K562 (cell line): ENCODE data around the gene ITGB5. TPM values are rescaled to one million over a fixed set of nuclear protein-coding genes. Genes with fewer than 3 reads are reported as not detected.

Experiments used
- ATAC-seq: fragments of 200-7000 bp; cut with Tn5 transposase; 3 replicates; pipeline ENCODE4 v1.9.1; 2020; ENCODE audit warnings: moderate library complexity
- BruUV-seq: library from RNA; stranded (reverse); fragments of 400-500 nt; replicated peaks from 2 replicates; lab custom pipeline; 2021; lab: Mats Ljungman, UMichigan
- CTCF ChIA-PET: fragments of 300-600 bp; formaldehyde crosslinking; extraction: SDS; loops from one replicate; lab custom pipeline; 2021; ENCODE audit warnings: low intra/inter-chr PET ratio; lab: Yijun Ruan, JAX
- POLR2A ChIA-PET: fragments of 300-600, 350-650 bp; sonication (Branson Sonifier 250); formaldehyde crosslinking; extraction: SDS; loops from one replicate; lab custom pipeline; 2021; ENCODE audit warnings: antibody characterized with exemption, inconsistent platforms; lab: Yijun Ruan, JAX
- DNase-seq, 4 experiments: peaks; one replicate each; pipeline versions ENCODE4 v3.0.0 to v3.0.0-alpha.2; 2011 to 2018; ENCODE audit warnings: low spot score in 3 of 4, mixed read lengths in 3 of 4; ENCODE audit errors: extremely low read depth in 1 of 4
- FAIRE-seq: peaks from 2 replicates; lab custom pipeline; 2011; peaks lifted over from hg19 to GRCh38; lab: Jason Lieb, UNC
- H2AFZ ChIP-seq: 2 replicates; pipeline ENCODE4 v1.6.0; 2011; ENCODE audit warnings: low read depth, low read length, control low read depth, inconsistent platforms
- H3K27ac ChIP-seq: fragments of 200-600 bp; 3 replicates; pipeline ENCODE4 v1.8.0; 2011; ENCODE audit warnings: low read depth, mild to moderate bottlenecking, control low read depth, inconsistent platforms, low read length, moderate library complexity, mixed read lengths; ENCODE audit errors: extremely low read depth
- H3K27me3 ChIP-seq, 2 experiments: fragments of 300-600 bp in 1 of 2; 2 replicates in 1 of 2; 3 replicates in 1 of 2; pipeline versions ENCODE4 v1.6.0 to v1.8.0; 2011; ENCODE audit warnings: inconsistent platforms in 2 of 2, low read length in 2 of 2, mild to moderate bottlenecking in 1 of 2, mixed read lengths in 1 of 2, moderate library complexity in 1 of 2; ENCODE audit not compliant: control insufficient read depth in 2 of 2, insufficient read depth in 2 of 2
- H3K36me3 ChIP-seq: fragments of 300-600 bp; 3 replicates; pipeline ENCODE4 v1.8.0; 2011; ENCODE audit warnings: mild to moderate bottlenecking, low read length, inconsistent platforms; ENCODE audit not compliant: control insufficient read depth, insufficient read depth
- H3K4me1 ChIP-seq, 2 experiments: fragments of 200-600 bp in 1 of 2; replicated peaks in 1 of 2; 2 replicates in 1 of 2; 3 replicates in 1 of 2; pipeline versions ENCODE4 v1.5.1 to v1.8.0; 2011; ENCODE audit warnings: inconsistent platforms in 2 of 2, low read length in 2 of 2, mild to moderate bottlenecking in 1 of 2, mixed read lengths in 1 of 2, moderate library complexity in 1 of 2; ENCODE audit not compliant: control insufficient read depth in 2 of 2, insufficient read depth in 2 of 2
- H3K4me2 ChIP-seq: 2 replicates; pipeline ENCODE4 v1.6.1; 2011; ENCODE audit warnings: low read length, control low read depth, inconsistent platforms, mixed read lengths; ENCODE audit not compliant: insufficient read depth
- H3K4me3 ChIP-seq: fragments of 200-600 bp; sonication (generic), shearing (Covaris generic); 2 replicates; pipeline ENCODE4 v1.5.1; 2016; ENCODE audit warnings: control low read depth, inconsistent platforms
- H3K79me2 ChIP-seq: fragments of 200-600 bp; 3 replicates; pipeline ENCODE4 v1.8.0; 2011; ENCODE audit warnings: low read length, inconsistent platforms; ENCODE audit not compliant: control insufficient read depth, insufficient read depth
- H3K9ac ChIP-seq, 2 experiments: 2 replicates each; pipeline versions ENCODE4 v1.6.0 to v1.6.1; 2011; ENCODE audit warnings: low read depth in 2 of 2, low read length in 2 of 2, control low read depth in 1 of 2, inconsistent platforms in 1 of 2, mild to moderate bottlenecking in 1 of 2, mixed read lengths in 1 of 2; ENCODE audit not compliant: insufficient read depth in 1 of 2
- H3K9me1 ChIP-seq: one replicate; pipeline ENCODE4 v1.6.0; 2011; ENCODE audit warnings: inconsistent platforms, mild to moderate bottlenecking, low read length, moderate library complexity; ENCODE audit not compliant: control insufficient read depth, insufficient read depth
- H3K9me3 ChIP-seq: replicated peaks from 2 replicates; pipeline ENCODE4 v1.5.1; 2011; ENCODE audit warnings: low read depth, low read length, inconsistent platforms; ENCODE audit not compliant: control insufficient read depth, insufficient read depth
- H4K20me1 ChIP-seq: replicated peaks from 2 replicates; pipeline ENCODE4 v1.6.1; 2011; ENCODE audit warnings: low read length, inconsistent platforms, mixed read lengths; ENCODE audit not compliant: control insufficient read depth, insufficient read depth
- BCOR ChIP-seq: fragments of 450-650 bp; IDR thresholded peaks from 2 replicates; pipeline ENCODE4 v1.6.1; 2016
- CBX2 ChIP-seq: fragments of 200-600 bp; sonication (generic); IDR thresholded peaks from one replicate; pipeline ENCODE4 v1.6.1; 2012; ENCODE audit warnings: mild to moderate bottlenecking, low read length, inconsistent platforms; ENCODE audit not compliant: insufficient read depth, poor library complexity, severe bottlenecking
- FOSL1 ChIP-seq: fragments of 200-800 bp; sonication (Bioruptor generic); conservative IDR thresholded peaks from 2 replicates; pipeline ENCODE4 v1.6.1; 2016; ENCODE audit warnings: missing genetic modification characterization, missing compliant biosample characterization
- GTF2F1 ChIP-seq: IDR thresholded peaks from 2 replicates; pipeline ENCODE4 v1.6.1; 2011; ENCODE audit warnings: low read depth, low read length, improper control_type of control experiment
- RBM25 ChIP-seq: fragments of 200-400 bp; formaldehyde crosslinking; IDR thresholded peaks from 2 replicates; pipeline ENCODE4 v1.6.1; 2018; ENCODE audit warnings: low read length, low read depth, moderate library complexity; ENCODE audit not compliant: severe bottlenecking
- ZFP36 ChIP-seq: fragments of 150-350 bp; IDR thresholded peaks from 2 replicates; pipeline ENCODE4 v1.6.1; 2018; ENCODE audit warnings: low read length, low read depth; ENCODE audit not compliant: partially characterized antibody
- WGBS: fragments of 100-300 bp; shearing (Covaris generic); methylation state at CpG from one replicate; pipeline ENCODE4 v1.1.6; 2016; ENCODE audit warnings: low coverage, mixed read lengths; ENCODE audit not compliant: insufficient coverage; ENCODE audit errors: missing lambda C conversion rate; 5-methylcytosine and 5-hydroxymethylcytosine counted together
- in situ Hi-C: fragments of 300-500 bp; cut with MboI; formaldehyde crosslinking; loops from 4 replicates; pipeline ENCODE4 v1.15.0; 2018; ENCODE audit warnings: inconsistent platforms, mixed read lengths
- intact Hi-C: fragments of 100-400 bp; cut with micrococcal nuclease; formaldehyde crosslinking; loops from 2 replicates; pipeline ENCODE4 v1.14.2; 2022
- polyA plus RNA-seq, 8 experiments: library from polyadenylated mRNA; depleted of rRNA in 4 of 8; stranded (reverse) in 5 of 8; unstranded in 3 of 8; fragments of >200 nt; fragmentation: Nextera tagmentation in 2 of 8; fragmentation: Illumina TruSeq in 1 of 8; extraction: Ambion mirVana in 2 of 8; extraction: Trizol in 1 of 8; gene quantifications; 2 replicates each; pipeline versions ENCODE4 v1.2.1 to v1.2.3, GENCODE V29; 2011 to 2014; ENCODE audit warnings: inconsistent platforms in 1 of 8, missing spikeins in 1 of 8
- total RNA-seq, 7 experiments: library from RNA; depleted of rRNA in 6 of 7; stranded (reverse); fragments of >200 nt in 6 of 7; fragmentation: Illumina TruSeq in 2 of 7; extraction: Trizol in 2 of 7; gene quantifications; 2 replicates each; pipeline versions ENCODE4 v1.2.1 to v1.2.3, GENCODE V29; 2011 to 2021; ENCODE audit warnings: low replicate concordance in 1 of 7
- TF ChIP-seq, protein P1 (sequence below): fragments of 450-650 bp; IDR thresholded peaks from 2 replicates; pipeline ENCODE4 v1.6.1; 2016; ENCODE audit warnings: antibody characterized with exemption
- TF ChIP-seq, protein P2 (sequence below): sonication (generic); formaldehyde crosslinking; IDR thresholded peaks from 2 replicates; pipeline ENCODE4 v1.8.1; 2023; ENCODE audit warnings: mild to moderate bottlenecking, missing genetic modification reagents

ITGB5 gene
- total and polyA plus RNA-seq, 9 of the 15 experiments (the other 6 are each of a cell fraction or from before 2014, with no cell fraction given): 1.7 to 46.8 (median 9.9) TPM

- Histone ChIP-seq H3K4me1 (no peaks in the 10 kb centered on the region; a peak in 1 of 5 replicates), H3K27ac (no peak overlapping the region), H3K36me3 (no peaks in the 10 kb centered on the region), H3K9me1 (no peaks in the 10 kb centered on the region), H3K79me2 (no peaks in the 10 kb centered on the region), H3K9me3 (no peaks in the 10 kb centered on the region), H2AFZ (no peak overlapping the region), H3K4me3 (no peak overlapping the region), H3K9ac (no peak overlapping the region), H3K27me3 (no peaks in the 10 kb centered on the region; a peak in 1 of 5 replicates), H4K20me1 (peaks cover 8% of the 10 kb centered on the region; the same call in 1 of the 2 replicates), H3K4me2 (no peak overlapping the region)
- in situ Hi-C loops: no loop called here
- POLR2A ChIA-PET: no interaction called here
- FAIRE-seq (no peak), ATAC-seq (no peak), DNase-seq (no peak)
- intact Hi-C loops: no loop called here
- CTCF ChIA-PET: no interaction called here
- 54% methylated on average over 7 of the region's 8 CpGs for WGBS
- BruUV-seq: no TSS peak
- TF ChIP-seq BCOR: peak; percentile 34; the same call in 1 of the 2 replicates
- TF ChIP-seq ZFP36: peak; percentile 53
- TF ChIP-seq, protein P1, sequence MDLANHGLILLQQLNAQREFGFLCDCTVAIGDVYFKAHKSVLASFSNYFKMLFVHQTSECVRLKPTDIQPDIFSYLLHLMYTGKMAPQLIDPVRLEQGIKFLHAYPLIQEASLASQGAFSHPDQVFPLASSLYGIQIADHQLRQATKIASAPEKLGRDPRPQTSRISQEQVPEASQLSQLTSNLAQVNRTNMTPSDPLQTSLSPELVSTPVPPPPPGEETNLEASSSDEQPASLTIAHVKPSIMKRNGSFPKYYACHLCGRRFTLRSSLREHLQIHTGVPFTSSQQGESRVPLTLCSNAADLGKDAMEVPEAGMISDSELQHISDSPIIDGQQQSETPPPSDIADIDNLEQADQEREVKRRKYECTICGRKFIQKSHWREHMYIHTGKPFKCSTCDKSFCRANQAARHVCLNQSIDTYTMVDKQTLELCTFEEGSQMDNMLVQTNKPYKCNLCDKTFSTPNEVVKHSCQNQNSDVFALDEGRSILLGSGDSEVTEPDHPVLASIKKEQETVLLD: no peak
- no peak for TF ChIP-seq FOSL1 (tag)
- TF ChIP-seq RBM25: peak; percentile 63
- TF ChIP-seq, protein P2, sequence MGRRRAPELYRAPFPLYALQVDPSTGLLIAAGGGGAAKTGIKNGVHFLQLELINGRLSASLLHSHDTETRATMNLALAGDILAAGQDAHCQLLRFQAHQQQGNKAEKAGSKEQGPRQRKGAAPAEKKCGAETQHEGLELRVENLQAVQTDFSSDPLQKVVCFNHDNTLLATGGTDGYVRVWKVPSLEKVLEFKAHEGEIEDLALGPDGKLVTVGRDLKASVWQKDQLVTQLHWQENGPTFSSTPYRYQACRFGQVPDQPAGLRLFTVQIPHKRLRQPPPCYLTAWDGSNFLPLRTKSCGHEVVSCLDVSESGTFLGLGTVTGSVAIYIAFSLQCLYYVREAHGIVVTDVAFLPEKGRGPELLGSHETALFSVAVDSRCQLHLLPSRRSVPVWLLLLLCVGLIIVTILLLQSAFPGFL (CRISPR knock-in tag): no peak
- TF ChIP-seq CBX2: no peak
- no peak for TF ChIP-seq GTF2F1
Observed at GRCh38 chr3:124781476-124782376, 105.4 kb downstream of the ITGB5 start.
